HFFc6 (cell line): ENCODE data around the gene ECEL1. TPM values are rescaled to one million over a fixed set of nuclear protein-coding genes. Genes with fewer than 3 reads are reported as not detected.

Source experiments
- DNase-seq: peaks from one replicate; pipeline ENCODE4 v3.0.0-alpha.2; 2018
- H3K27ac Mint-ChIP-seq: 2 replicates; pipeline ENCODE4 v1.8.0; 2020; ENCODE audit warnings: mild to moderate bottlenecking, mixed read lengths
- H3K27me3 Mint-ChIP-seq: 2 replicates; pipeline ENCODE4 v1.8.0; 2021; ENCODE audit warnings: mild to moderate bottlenecking, moderate library complexity, mixed read lengths; ENCODE audit not compliant: insufficient read depth
- H3K36me3 Mint-ChIP-seq: 2 replicates; pipeline ENCODE4 v1.8.0; 2021; ENCODE audit warnings: low read depth, mixed read lengths
- H3K4me1 Mint-ChIP-seq: 2 replicates; pipeline ENCODE4 v1.8.0; 2020; ENCODE audit warnings: low read depth, mixed read lengths
- H3K4me3 Mint-ChIP-seq: 2 replicates; pipeline ENCODE4 v1.8.0; 2020; ENCODE audit warnings: mild to moderate bottlenecking, moderate library complexity, mixed read lengths
- H3K9me3 Mint-ChIP-seq: 2 replicates; pipeline ENCODE4 v1.8.0; 2020; ENCODE audit warnings: mild to moderate bottlenecking, mixed read lengths
- CTCF ChIP-seq: fragments of 200-600 bp; sonication (generic); IDR thresholded peaks from 2 replicates; pipeline ENCODE4 v1.5.0; 2021; ENCODE audit warnings: antibody characterized with exemption, mild to moderate bottlenecking
- total RNA-seq, 6 experiments: library from RNA; stranded (reverse); fragmentation: NEBNext Ultra II Directional; extraction: Animal tissue kit (Norgen Biotek cat#: 25700); gene quantifications; 2 replicates in 1 of 6; 3 replicates in 5 of 6; pipeline ENCODE4 v1.2.3, GENCODE V29; 2021

Gene ECEL1
- total RNA-seq, 6 experiments from 2014 or later, result not detected

DNA sequence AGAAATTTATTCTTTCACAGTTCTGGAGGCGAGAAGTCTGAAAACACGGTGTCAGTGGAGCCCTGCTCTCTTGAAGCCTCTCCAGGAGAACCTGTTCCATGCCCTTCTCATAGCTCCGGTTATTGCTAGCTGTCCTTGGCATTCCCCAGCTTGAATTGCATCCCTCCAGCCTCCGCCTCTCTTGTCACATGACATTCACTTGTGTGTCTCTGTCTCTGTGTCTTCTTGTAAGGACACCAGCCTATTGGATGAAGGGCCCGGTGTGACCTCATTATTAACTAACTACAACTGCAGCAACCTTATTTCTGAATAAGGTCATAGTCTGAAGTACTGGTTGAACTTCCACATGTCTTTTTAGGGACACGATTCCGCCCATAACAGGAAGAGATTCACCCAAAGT is 28.0 kb upstream of the ECEL1 start:
- Mint-ChIP-seq H3K9me3 (no peaks in the 10 kb centered on the region), H3K36me3 (no peaks in the 10 kb centered on the region), H3K4me3 (no peak overlapping the region), H3K4me1 (no peaks in the 10 kb centered on the region), H3K27me3 (peaks cover 48% of the 10 kb centered on the region), H3K27ac (no peak overlapping the region)
- DNase-seq, result no peak
- no peak for TF ChIP-seq CTCF

DNA sequence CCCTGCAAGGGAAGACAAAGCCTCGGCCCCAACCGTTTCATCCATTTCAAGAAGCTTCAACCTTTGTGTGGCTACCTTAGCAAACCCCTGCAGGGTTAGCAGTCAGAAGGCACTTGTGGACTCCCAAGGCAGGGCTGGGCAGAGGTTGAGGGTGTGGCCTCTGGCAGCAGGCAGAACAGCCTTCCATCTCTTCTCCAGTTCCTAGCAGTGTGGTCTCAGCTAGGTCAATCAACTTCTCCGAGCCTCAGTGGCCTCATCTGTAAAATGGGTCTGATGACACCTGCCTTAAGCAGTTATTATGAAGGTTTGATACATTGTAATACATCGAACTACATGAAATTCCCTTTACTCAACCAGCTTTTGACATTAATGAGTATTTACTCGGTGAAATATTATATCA is 25.7 kb upstream of the ECEL1 start:
- TF ChIP-seq CTCF, result no peak
- Mint-ChIP-seq H3K36me3 (no peaks in the 10 kb centered on the region), H3K4me3 (no peak overlapping the region), H3K4me1 (no peaks in the 10 kb centered on the region), H3K27me3 (peaks cover 36% of the 10 kb centered on the region), H3K27ac (no peak overlapping the region), H3K9me3 (no peaks in the 10 kb centered on the region)
- no peak for DNase-seq

DNA sequence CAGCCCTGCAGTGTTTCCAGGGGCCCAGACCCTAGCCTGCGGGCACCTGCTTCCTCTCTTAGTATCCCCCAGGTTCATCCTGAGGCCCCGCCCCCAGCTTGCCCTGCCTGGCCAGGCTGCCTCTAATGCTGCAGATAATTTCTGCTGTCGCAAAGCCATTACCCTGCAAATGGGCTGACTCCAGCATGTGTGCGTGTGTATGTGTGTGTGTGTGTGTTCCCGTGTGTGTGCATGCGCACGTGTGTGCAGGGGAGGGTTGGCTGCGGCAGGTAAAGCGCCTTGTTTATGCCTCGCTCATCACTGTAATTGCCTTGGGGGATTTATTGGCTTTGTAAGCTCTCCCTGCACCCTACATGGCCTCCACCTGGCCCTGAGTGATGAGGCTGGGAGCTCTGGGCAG is 25.0 kb upstream of the ECEL1 start:
- Mint-ChIP-seq H3K9me3 (no peaks in the 10 kb centered on the region), H3K4me3 (no peak overlapping the region)

DNA sequence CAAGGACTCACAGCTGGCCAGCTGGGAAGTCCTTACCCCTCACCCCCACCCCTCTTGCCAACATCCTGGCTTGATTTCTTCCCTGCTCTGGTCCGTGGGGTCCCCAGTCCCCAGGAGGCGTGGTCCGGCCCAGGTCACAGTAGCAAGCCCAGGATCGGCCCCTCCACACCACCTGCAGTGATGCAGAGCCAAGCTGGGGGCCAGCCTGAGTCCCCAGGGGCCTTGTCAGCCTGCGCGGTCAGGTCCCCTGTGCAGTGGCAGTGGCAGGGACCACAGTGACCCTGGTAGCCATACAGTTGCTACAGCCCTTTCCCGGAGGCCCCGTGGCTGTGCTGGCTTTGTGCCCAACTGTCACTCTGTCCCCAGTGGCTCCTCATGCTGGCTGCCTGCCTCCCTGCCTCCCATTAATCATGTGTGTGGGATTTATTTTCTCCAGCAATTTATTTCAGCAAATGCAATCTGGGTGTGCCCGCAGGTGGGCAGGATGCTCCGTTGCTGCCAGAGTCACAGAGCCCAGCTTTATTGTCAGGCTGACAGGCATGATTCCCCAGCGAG is 23.8 kb upstream of the ECEL1 start:
- Mint-ChIP-seq H3K4me3 (no peak overlapping the region), H3K9me3 (no peaks in the 10 kb centered on the region), H3K36me3 (no peaks in the 10 kb centered on the region), H3K27me3 (peaks cover 32% of the 10 kb centered on the region), H3K27ac (no peak overlapping the region), H3K4me1 (no peaks in the 10 kb centered on the region)
- no peak for DNase-seq
- no peak for TF ChIP-seq CTCF

More for the DNA sequence above, 25.0 kb upstream of the ECEL1 start:
- peaks cover 36% of the 10 kb centered on the region for H3K27me3 Mint-ChIP-seq
- no peak overlapping the region for H3K27ac Mint-ChIP-seq
- H3K36me3 Mint-ChIP-seq, result no peaks in the 10 kb centered on the region
- no peaks in the 10 kb centered on the region for H3K4me1 Mint-ChIP-seq
- TF ChIP-seq CTCF, result no peak
- DNase-seq, result no peak

GRCh38 chr2:232508251-232508650 is 20.6 kb upstream of the ECEL1 start:
- Mint-ChIP-seq H3K36me3 (no peaks in the 10 kb centered on the region), H3K9me3 (no peaks in the 10 kb centered on the region), H3K4me3 (no peak overlapping the region), H3K4me1 (no peaks in the 10 kb centered on the region), H3K27me3 (peaks cover 48% of the 10 kb centered on the region), H3K27ac (no peak overlapping the region)
- no peak; the same call in 1 of the 2 replicates for TF ChIP-seq CTCF
- no peak for DNase-seq

GRCh38 chr2:232506709-232507108 is 19.1 kb upstream of the ECEL1 start:
- DNase-seq, result no peak
- Mint-ChIP-seq H3K36me3 (no peaks in the 10 kb centered on the region), H3K4me1 (no peaks in the 10 kb centered on the region), H3K4me3 (no peak overlapping the region), H3K27me3 (peaks cover 42% of the 10 kb centered on the region), H3K27ac (no peak overlapping the region), H3K9me3 (no peaks in the 10 kb centered on the region)
- no peak for TF ChIP-seq CTCF
